Osteocyte (in vitro differentiated cells): ENCODE measurements around the gene CEACAM6. TPM values are rescaled to one million over a fixed set of nuclear protein-coding genes. Genes with fewer than 3 reads are reported as not detected.

Experiments
- DNase-seq: peaks from one replicate; pipeline ENCODE4 v3.0.0; 2021; ENCODE audit warnings: mixed read lengths; ENCODE audit not compliant: unreplicated experiment; ENCODE audit errors: extremely low spot score
- H3K27ac Mint-ChIP-seq: one replicate; pipeline ENCODE4 v1.8.0; 2021; ENCODE audit warnings: mild to moderate bottlenecking, mixed read lengths; ENCODE audit not compliant: unreplicated experiment
- H3K27me3 Mint-ChIP-seq: one replicate; pipeline ENCODE4 v1.8.0; 2021; ENCODE audit warnings: mixed read lengths; ENCODE audit not compliant: unreplicated experiment
- H3K36me3 Mint-ChIP-seq: one replicate; pipeline ENCODE4 v1.8.0; 2021; ENCODE audit warnings: mixed read lengths; ENCODE audit not compliant: unreplicated experiment
- H3K4me1 Mint-ChIP-seq: one replicate; pipeline ENCODE4 v1.8.0; 2021; ENCODE audit warnings: mixed read lengths; ENCODE audit not compliant: unreplicated experiment
- H3K4me3 Mint-ChIP-seq: one replicate; pipeline ENCODE4 v1.8.0; 2021; ENCODE audit warnings: mild to moderate bottlenecking, moderate library complexity, mixed read lengths; ENCODE audit not compliant: unreplicated experiment
- H3K9me3 Mint-ChIP-seq: one replicate; pipeline ENCODE4 v1.8.0; 2021; ENCODE audit warnings: mixed read lengths; ENCODE audit not compliant: unreplicated experiment
- total RNA-seq: library from RNA; stranded (reverse); gene quantifications from 2 replicates; pipeline ENCODE4 v1.2.1, GENCODE V29; 2021
- TF ChIP-seq, protein P1 (sequence below): fragments of 200-600 bp; sonication (generic); IDR thresholded peaks from 2 replicates; pipeline ENCODE4 v1.5.0; 2021; ENCODE audit warnings: antibody characterized with exemption, mild to moderate bottlenecking, moderate library complexity

CEACAM6 gene
- total RNA-seq, 1 donor from 2014 or later: not detected

DNA sequence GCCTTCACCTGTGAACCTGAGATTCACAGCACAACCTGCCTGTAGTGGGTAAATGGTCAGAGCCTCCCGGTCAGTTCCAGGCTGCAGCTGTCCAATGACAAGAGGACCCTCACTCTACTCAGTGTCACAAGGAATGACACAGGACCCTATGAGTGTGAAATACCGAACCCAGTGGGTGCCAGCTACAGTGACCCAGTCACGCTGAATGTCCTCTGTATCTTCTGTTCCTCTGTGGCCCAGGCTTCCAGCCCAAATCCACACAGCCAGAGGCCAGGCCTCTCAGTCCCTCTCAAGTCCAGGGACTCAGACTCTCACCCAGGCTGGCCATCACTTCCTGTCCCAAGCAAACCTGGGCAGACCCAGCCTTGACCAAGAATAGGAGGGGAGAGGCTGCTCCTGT, 51.8 kb downstream of the CEACAM6 start:
- H3K9me3 Mint-ChIP-seq: no peaks in the 10 kb centered on the region
- H3K27me3 Mint-ChIP-seq: peaks cover 10% of the 10 kb centered on the region
- no peak overlapping the region for H3K27ac Mint-ChIP-seq
- DNase-seq: no peak
- no peaks in the 10 kb centered on the region for H3K36me3 Mint-ChIP-seq
- TF ChIP-seq, protein P1, sequence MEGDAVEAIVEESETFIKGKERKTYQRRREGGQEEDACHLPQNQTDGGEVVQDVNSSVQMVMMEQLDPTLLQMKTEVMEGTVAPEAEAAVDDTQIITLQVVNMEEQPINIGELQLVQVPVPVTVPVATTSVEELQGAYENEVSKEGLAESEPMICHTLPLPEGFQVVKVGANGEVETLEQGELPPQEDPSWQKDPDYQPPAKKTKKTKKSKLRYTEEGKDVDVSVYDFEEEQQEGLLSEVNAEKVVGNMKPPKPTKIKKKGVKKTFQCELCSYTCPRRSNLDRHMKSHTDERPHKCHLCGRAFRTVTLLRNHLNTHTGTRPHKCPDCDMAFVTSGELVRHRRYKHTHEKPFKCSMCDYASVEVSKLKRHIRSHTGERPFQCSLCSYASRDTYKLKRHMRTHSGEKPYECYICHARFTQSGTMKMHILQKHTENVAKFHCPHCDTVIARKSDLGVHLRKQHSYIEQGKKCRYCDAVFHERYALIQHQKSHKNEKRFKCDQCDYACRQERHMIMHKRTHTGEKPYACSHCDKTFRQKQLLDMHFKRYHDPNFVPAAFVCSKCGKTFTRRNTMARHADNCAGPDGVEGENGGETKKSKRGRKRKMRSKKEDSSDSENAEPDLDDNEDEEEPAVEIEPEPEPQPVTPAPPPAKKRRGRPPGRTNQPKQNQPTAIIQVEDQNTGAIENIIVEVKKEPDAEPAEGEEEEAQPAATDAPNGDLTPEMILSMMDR: no peak
- H3K4me3 Mint-ChIP-seq: no peak overlapping the region
- no peaks in the 10 kb centered on the region for H3K4me1 Mint-ChIP-seq

DNA sequence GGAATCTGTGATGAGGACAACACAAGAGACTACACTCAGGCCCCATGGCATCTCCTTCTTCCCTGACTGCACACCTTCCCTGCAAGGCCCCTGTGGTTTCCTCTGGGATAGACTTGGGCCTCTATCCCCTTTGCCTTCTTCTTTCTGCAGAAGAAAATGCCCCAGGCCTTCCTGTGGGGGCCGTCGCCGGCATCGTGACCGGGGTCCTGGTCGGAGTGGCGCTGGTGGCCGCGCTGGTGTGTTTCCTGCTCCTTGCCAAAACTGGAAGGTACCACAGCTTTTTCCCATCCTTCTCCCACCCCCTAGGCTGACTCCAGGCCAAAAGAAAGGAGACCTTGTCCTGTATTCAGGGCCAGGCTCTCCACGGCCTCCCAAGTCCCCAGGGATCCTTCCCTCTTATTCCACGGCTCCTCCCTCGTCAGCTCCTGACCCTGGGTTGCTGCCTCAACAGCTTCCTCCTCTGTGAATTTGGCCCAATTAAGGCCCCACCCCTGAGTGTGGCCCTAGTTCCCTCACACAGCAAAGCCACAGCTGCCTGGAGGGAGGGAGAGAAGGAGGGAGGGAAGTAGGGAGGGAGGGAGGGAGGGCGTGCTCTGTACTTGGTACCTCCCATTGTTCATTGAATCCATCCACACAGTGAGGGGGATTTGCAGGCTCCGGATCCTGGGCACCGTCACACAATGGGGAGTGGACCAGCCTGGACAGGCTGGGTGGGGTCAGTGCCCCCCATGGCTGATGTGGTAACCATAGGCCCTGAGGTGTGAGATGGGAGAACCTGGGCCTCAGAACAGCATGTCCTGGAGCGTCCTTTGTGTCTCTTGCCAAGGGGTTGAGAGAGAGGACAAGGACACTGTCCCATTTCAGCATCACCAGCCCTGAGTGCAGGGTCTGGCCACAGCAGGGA, 53.6 kb downstream of the CEACAM6 start:
- DNase-seq: no peak
- H3K27ac Mint-ChIP-seq: no peak overlapping the region
- H3K9me3 Mint-ChIP-seq: no peaks in the 10 kb centered on the region
- H3K4me1 Mint-ChIP-seq: no peaks in the 10 kb centered on the region
- TF ChIP-seq, protein P1: no peak
- peaks cover 8% of the 10 kb centered on the region for H3K27me3 Mint-ChIP-seq
- H3K36me3 Mint-ChIP-seq: no peaks in the 10 kb centered on the region
- H3K4me3 Mint-ChIP-seq: no peak overlapping the region

DNA sequence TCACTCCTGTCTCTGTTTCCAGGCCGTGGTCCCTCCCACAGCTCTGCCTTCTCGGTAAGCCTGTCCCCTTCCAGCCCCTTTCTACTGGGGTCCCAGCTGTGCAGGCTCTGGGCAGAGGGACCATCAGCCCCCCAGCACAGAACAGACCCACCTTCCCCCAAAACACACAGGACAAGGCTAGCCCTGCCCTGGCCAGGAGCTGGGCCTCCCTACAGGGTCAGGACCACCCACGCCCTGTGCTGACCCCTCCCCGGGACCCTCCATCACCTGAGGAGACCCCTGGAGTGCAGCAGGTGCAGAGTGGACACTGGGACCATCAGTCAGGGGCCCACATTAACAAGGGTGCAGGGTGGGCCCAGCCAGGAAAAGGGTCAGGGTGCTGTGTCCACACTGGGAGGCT, 55.0 kb downstream of the CEACAM6 start:
- H3K27ac Mint-ChIP-seq: no peak overlapping the region
- H3K4me1 Mint-ChIP-seq: no peaks in the 10 kb centered on the region
- H3K36me3 Mint-ChIP-seq: no peaks in the 10 kb centered on the region
- TF ChIP-seq, protein P1: no peak
- no peaks in the 10 kb centered on the region for H3K27me3 Mint-ChIP-seq
- no peaks in the 10 kb centered on the region for H3K9me3 Mint-ChIP-seq
- DNase-seq: no peak
- no peak overlapping the region for H3K4me3 Mint-ChIP-seq

DNA sequence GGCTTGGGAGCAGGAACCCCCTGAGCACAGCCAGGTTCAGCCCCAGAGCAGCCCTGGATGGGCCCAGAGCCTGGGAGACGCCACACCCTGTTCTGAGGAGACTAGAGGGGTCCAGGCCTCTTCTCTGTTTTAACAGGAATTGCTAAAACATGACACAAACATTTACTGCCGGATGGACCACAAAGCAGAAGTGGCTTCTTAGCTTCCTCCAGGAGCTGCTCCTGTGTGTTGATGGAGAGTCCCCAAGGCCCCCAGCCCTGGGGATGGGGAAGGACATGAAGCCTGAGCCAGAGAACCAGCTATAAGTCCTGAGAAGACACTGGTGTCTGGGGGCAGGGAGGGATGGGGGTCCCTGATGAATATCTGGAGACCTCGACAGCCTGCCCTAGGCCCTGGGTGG, 55.7 kb downstream of the CEACAM6 start:
- TF ChIP-seq, protein P1: no peak
- no peaks in the 10 kb centered on the region for H3K4me1 Mint-ChIP-seq
- H3K27me3 Mint-ChIP-seq: no peaks in the 10 kb centered on the region
- no peak overlapping the region for H3K4me3 Mint-ChIP-seq
- no peaks in the 10 kb centered on the region for H3K36me3 Mint-ChIP-seq
- H3K27ac Mint-ChIP-seq: no peak overlapping the region
- no peaks in the 10 kb centered on the region for H3K9me3 Mint-ChIP-seq
- no peak for DNase-seq

DNA sequence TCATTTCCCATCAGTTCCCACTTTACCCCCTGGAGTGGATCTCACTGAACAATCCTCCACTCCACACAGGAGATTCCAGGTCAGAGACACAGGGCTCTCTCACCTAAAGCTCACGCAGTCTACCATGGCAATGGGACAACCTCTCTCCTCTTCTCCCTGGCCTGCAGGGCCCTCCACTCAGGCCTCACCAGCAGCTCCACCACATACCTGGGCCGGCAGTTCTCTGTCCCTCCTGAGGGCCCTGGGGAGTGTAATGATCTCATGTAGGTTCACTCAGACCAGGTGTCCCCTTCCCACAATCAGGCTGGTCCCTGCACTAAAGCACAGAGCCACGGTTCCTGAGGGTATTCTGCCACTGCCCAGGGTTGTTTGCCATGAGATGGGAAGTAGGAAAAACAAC, 56.7 kb downstream of the CEACAM6 start:
- DNase-seq: no peak
- H3K36me3 Mint-ChIP-seq: no peaks in the 10 kb centered on the region
- H3K4me3 Mint-ChIP-seq: no peak overlapping the region
- H3K4me1 Mint-ChIP-seq: no peaks in the 10 kb centered on the region
- no peaks in the 10 kb centered on the region for H3K27me3 Mint-ChIP-seq
- H3K27ac Mint-ChIP-seq: no peak overlapping the region
- no peaks in the 10 kb centered on the region for H3K9me3 Mint-ChIP-seq
- TF ChIP-seq, protein P1: no peak
